NCI-H345 (cell line): ENCODE measurements around the gene CHCHD5.
"Not testable (repeated sequence)": the region's sequence is repeated elsewhere in the genome, so short reads cannot be mapped to it uniquely, and the experiment has no call there.

Source experiments
- DNase-seq: peaks from one replicate; lab custom pipeline; 2025; lab: John Stamatoyannopoulos, UW

The CHCHD5 gene, protein sequence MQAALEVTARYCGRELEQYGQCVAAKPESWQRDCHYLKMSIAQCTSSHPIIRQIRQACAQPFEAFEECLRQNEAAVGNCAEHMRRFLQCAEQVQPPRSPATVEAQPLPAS

DNA sequence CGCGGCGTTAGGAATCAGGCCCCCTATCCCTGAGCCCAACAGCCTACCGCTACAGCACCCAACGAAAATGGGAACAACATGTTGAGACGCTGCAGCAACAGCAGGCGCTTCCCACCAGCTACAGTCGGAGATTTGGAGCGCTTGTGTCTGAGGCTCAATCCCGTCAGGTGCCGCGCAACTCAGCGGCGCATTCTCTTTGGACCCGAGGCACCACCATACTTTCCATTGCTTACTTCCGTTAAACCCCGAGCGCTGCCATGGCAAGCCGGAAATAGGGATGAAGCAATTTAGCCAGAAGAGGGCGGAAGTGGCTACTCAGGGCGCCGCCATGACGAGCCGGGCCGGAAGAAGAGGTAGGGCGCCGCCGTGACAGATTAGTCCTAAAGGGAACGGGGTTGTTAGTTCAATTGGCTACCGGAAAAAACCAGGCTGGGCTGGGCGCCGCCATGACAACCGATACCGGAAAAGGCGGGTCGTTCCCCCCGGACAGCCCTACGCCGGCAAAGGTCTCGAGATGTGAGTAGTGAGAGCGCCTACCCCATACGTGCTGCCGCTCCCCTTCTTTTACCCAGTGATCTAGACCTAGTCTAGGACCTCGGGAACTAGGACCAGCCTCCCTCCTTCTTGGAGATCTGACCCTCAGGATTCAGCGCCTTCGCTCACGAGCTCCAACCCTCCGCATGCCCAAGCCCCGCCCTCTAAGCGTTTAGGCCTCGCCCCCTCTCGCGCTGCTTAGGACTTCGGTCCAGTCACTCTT, at the start of gene CHCHD5:
Gene CHCHD5, plus strand, starts transcription at position 476 of the 757 bp plus-strand sequence. Its CDS starts 39 bp downstream, at position 515.
- peak; percentile 91 for DNase-seq

DNA sequence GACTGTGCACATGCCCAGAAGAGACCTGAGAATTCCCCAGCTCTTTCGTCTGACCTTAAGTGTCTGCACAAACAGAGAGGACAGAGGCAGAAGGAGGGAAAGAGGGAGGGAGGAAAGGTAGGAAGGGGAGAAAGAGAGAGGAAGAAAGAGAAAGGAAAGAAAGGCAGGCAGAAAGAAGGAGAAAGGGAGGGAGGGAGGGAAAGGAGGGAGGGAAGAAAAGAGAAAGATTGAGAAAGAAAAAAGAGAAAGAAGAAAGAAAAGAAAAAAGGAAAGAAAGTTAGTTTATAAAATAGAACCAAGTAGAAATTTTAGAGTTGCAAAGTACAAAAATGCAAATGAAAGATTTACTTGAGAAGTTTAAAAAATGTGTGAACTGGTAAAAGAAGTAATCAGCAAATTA, 49.6 kb upstream of the CHCHD5 start:
- DNase-seq, result no peak

DNA sequence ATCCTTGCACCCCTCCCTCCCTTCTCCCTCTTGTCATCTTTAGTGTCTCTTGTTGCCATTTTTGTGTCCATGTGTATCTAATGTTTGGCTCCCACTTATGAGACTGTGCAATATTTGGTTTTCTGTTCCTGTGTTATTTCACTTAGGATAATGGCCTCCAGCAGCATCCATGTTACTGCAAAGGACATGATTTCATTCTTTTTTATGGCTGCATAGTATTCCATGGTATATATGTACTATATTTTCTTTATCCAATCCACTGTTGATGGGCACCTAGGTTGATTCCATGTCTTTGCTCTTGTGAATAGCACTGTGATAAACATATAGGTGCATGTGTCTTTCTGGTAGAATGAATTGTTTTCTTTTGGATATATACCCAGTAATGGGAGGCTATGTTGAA, 47.7 kb upstream of the CHCHD5 start:
- not testable (repeated sequence) for DNase-seq

DNA sequence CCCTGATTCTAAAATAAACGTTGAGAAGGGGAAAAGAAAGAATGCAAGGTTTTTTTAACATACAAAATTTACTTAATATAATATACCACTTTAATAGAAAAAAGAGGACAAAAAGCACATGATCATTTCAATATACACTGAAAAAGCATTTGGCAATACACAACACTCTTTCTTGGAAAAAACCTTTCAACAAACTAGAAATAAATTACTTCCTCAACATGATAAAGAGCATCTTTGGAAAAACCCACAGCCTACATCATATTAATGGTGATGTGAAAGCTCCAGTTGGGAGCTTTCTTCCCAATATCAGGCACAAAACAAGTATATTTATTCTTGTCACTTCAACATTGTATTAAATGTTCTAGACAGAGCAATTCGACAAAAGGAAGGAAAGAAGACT, 45.1 kb upstream of the CHCHD5 start:
- DNase-seq, result no peak

DNA sequence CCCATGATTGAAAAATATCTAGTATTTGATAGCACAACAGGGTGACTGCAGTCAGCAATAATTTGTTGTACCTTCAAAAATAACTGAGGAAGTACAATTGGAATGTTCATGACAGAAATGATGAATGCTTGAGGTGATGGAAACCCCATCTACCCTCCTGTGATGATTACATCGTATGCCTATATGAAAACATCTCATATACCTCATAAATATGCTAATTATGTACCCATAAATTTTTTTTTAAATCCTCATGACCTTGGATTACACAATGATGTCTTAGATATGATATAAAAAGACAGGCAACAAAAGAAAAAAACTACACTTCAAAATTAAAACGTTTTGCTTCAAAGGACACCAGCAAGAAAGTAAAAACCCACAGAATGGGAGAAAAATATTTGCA, 43.5 kb upstream of the CHCHD5 start:
- DNase-seq, result no peak

DNA sequence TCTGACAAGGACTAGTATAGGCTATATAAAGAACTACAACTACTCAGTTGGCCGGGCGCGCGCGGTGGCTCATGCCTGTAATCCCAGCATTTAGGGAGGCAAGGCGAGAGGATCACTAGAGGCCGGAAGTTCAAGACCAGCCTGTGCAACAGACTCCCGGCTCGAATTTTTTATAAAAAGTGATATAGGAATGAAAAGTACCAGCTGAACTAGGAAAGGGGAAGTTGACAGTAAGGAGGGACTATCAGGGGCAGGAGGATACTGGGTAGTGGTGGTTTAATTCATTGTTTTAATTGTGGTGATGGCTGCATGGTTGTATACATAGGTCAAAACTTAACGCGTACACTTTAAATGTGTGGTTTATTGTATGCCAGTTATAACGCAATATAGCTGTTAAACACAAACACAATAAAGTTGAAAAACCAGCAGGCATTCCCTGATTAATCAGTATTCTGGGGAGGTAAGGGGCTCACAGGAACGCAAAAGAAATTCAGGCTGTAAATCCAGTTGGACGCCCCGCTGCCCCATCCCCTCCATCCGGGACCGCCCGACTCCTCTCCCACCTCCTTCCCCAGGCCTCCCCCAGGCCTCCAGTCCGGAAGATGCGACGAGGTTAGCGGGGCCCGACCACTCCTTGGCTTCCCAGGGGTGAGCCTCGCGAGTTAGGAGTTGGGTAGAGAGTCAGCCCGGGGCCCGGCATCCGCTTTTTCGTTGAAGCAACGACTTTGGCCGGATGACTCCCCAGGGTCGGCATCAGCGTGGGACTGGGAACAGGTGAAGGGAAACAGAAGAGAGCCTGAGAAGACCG, 42.9 kb upstream of the CHCHD5 start:
- DNase-seq, result peak; percentile 88

DNA sequence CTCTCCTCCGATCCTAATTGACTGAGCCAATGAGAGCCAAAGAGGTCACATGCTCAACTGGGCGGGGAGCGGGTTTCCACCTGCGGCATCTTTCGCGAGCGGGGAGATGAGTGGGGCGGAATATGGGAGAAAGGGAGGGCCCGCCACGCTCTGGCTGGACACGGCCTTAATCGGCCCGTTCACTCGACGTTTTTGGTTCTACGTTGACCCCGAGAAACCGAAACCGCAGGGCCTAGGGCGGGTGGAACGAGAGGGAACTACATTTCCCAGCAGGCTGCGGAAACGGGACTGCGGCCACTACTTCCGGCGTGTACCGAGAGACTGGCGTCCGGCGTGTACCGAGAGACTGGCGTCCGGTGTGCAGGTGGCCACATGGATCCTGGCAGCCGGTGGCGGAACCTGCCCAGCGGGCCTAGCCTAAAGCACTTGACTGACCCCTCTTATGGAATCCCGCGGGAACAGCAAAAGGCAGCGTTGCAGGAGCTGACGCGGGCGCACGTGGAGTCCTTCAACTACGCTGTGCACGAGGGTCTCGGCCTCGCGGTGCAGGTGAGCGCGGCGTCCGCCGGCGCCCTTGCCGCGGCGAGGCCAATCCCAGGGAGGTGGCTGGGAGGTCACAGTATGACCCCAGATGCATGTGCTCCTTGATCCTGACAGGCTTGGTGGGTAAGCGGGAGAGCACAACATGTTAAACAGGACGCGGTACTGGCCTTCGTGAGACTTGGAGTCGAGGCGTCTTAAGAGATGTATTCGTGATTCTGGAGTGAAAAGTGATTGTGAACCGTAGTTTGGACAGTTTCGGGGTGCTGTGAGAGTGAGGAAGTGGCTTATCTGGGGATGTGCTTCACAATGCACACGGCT, 42.1 kb upstream of the CHCHD5 start, which contains the start of gene POLR1B:
Gene POLR1B, plus strand, starts transcription at position 343 of the 861 bp plus-strand sequence. Its CDS starts 30 bp downstream, at position 373.
- peak; percentile 90 for DNase-seq

DNA sequence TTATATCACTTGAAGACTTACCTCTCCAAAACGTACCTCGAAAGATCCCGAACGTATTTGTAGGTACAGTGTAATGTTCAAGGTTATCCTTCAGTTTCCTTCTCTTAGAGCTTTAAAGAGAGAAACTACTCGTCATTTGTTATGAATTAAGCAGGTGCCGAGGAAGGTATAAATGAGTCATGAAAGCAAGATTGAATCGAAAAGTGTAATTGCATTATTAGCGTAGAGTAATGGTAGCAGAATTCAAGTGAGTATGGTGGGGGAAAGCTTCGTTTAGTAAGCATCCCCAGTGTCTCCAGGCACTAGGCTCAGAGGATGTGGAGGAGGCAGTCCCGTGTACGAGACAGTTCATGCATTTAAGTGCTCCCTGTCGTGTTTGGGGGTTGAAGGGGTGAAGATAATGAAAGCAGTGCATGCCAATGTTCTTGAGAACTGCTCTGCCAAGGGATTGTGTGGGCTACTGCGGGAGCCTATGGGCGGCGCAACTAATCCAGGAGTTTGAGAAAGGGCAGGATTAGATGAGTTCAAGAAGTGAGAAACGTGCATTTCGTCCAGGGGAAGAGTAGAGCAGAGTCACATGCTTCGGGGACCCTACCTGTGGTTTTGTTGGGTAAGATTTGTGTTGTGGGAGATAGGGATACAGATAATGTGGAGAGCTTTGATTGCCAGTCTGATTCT, 41.3 kb upstream of the CHCHD5 start:
- DNase-seq, result no peak

DNA sequence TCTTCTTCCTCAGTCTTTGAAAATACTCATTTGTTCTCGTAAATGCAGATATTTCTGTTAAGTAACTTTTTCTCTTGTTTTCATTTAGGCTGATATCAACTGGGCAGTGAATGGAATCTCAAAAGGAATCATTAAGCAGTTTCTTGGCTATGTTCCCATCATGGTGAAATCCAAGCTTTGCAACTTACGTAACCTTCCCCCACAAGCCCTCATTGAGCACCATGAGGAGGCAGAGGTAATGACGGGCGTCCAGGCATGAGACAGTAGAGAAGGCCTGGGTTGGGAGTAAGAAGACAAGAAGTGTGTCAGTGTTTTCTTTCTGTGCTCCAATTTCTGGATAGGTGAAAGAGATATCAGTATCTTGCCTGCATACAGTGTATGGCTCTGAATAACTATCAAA, 37.1 kb upstream of the CHCHD5 start:
- DNase-seq, result no peak

DNA sequence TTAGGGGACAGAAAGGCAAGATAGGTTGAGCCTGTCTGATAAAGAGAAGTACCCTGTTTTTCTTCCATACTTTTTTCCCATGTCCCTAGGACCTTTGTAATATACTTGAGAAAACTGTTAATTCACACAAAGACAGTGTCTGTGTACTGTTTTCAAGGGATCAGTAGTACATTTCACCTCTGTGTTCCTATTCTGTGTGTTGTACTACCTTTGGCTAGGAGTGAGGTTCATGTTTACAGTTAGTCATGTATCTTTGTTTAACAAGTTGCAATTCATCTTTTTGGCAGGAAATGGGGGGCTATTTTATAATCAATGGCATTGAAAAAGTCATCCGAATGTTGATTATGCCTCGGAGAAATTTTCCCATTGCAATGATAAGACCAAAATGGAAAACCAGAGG, 35.4 kb upstream of the CHCHD5 start:
- DNase-seq, result no peak

DNA sequence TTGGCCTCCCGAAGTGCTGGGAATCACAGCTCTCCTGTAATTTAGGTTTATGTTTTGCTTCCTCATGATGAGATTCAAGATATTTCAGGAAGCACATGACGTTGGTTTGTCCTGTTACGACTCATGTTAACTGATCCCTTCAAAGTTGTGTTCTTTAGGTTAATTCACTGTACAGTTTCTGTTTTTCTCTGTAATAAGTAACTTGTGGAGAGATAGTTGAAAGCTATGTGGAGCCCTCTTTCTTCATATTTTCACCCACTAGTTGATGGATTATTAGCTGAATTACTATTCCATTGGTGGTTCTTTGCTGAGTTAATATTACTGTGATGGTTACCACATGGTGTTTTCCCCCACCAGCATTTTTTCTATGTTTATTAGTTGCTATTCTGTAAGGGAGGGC, 18.3 kb upstream of the CHCHD5 start:
- DNase-seq, result no peak

DNA sequence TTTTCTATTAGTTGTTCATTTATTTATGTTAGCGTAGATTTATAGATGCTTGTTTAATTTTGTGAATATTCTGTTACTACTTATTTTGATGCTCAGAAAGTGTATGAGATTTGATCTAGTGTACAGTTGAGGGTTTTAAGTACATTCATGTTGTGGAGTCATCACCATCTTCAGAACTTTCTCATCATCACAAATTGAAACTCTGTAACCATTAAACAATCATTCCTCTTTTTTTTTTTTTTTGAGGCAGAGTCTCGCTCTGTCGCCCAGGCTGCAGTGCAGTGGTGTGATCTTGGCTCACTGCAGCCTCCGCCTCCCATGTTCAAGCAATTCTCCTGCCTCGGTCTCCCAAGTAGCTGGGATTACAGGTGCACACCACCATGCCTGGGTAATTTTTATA, 17.9 kb upstream of the CHCHD5 start:
- not testable (repeated sequence) for DNase-seq

DNA sequence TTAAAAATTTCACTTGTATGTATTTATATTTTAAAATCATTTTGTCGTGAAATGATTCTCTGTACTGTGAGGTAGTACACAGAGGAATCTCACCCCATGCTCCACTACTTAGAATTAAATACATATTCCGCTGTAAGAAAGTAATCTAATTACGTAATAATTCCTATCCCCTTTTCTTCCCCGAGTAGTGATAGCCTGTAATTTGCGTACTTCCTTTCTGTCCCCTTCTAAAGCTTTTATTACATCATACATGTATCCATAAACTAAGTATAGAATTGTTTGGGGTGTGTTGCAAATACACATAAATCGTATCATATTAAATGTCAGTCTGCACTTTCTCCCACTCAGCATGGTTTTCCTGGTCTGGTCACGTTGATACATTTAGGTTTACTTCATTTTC, 12.4 kb upstream of the CHCHD5 start:
- no peak for DNase-seq

DNA sequence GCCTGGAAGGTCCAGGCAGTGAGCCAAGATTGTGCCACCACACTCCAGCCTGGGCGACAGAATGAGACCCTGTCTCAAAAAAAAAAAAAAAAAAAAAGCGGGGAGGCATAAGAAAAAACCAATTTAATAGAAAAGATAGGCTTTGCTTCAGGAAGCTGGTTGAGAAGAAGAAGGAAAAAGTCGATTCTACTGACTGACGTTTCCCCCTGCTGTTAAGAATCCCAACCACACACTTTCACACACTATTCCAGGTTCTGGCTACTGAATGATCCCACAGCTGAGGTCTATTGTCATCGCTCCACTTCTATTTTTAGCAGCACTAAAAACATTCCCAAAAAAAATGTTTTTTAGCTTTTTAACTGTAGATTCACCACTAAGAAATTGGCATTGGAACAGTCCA, 6.7 kb upstream of the CHCHD5 start:
- no peak for DNase-seq

DNA sequence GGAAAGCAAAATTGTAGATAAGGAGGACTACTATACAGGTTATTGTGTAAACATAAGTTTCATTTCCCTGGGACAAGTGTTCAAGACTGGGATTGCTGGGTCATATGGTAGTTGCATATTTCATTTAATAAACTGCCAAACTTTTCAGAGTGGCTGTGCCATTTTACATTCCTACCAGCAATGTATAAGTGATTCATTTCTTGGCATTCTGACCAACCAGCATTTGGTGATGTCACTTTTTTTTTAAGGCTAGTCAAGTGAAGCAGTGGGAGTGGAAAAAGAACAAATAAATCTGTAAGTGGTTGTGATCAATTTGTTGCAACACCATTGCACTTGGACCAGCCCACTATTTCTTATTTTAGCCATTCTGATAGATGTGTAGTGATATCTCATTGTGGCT, 5.2 kb upstream of the CHCHD5 start:
- DNase-seq, result no peak

DNA sequence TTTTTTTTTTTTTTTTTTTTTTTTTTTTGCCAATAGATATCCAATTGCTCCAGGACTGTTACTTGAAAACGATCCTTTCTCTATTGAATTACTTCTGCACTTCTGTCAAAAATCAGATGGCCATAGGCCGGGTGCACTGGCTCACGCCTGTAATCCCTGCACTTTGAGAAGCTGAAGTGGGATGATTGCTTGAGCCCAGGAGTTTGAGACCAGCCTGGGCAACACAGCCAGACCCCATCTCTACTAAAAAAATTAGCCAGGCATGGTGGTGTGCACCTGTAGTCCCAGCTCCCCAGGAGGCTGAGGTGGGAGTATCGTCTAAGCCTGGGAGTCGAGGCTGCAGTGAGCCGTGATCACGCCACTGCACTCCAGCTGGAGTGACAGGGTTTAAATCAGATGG, 4.3 kb upstream of the CHCHD5 start:
- no peak for DNase-seq

DNA sequence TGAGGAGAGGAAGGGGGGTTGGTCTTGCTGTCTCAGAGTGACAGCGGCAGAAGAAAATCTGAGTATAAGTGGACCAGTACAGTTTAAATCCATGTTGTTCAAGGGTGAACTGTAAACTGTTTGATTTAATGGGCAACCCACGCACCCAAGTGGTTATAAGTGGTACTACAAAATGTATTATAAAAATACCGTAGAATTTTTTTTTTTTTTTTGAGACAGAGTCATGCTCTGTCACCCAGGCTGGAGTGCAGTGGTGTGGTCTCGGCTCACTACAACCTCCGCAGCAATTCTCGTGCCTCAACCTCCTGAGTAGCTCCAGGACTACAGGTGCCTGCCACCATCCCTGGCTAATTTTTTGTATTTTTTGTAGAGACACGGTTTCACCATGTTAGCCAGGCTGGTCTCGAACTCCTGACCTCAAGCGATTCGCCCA, 2.1 kb upstream of the CHCHD5 start:
- DNase-seq, result peak; percentile 38

DNA sequence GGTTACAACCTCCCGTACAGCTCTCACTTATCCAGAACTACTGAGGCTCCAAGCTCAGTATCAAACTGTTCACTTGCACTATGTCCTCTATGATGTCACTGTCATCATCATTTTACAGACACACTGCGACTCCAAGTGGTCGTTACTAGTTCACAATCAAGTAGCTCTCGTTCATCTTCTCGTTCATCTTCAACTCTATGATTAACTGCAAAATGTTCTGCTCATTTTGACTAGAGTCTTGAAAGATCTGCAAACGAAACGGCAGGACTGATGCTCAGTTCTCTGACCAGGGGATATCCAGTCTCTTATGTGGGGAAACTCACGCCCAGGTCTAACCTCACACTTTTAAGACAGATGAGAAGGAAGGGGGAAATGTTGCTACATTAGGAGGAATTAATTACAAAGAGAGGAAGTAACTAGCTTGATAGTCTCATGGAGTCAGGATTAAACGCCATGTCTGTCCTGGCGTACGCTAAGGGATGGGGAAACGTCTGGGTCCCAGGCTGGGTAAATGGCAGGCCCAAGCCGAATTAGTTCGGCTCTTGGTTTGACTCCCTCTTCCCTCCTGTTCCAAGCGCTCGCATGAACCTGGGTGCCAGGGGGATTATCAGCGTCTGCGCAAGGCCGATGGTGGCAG, 794 bp upstream of the CHCHD5 start:
- DNase-seq, result no peak

DNA sequence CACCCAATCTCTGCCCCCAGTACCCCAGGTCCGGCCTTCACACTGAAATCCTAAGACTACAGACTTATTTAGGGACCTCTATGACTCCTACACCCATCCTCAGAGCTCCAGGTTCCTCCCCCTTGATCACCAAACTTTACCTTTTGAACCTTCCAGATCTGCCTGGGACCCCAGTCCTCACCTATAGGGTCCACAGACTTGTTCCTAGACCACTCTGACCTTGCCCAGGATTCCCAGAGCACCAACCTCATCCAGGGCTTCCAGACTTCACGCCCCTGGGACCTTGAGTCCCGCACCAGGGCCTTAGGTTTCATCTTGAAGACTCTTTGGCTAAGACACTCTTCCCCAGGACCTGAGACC, 462 bp downstream of the CHCHD5 start:
- no peak for DNase-seq

DNA sequence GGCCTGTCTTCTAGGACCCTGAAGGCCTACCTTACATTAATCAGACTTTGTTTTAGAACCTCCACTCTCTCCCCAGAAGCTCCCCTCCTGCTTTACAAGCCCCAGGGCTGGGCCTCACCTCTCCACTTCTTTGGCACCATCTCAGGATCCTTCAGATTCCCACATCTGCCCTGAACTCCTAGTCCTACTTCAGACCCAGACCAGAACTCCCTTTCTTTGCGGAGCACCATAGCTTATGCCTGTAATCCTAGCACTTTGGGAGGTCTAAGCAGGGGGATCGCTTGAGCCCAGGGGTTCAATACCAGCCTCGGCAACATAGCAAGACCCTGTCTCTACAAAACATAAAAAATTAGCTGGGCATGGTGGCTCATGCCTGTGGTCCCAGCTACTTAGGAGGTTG, 991 bp downstream of the CHCHD5 start:
- no peak for DNase-seq

DNA sequence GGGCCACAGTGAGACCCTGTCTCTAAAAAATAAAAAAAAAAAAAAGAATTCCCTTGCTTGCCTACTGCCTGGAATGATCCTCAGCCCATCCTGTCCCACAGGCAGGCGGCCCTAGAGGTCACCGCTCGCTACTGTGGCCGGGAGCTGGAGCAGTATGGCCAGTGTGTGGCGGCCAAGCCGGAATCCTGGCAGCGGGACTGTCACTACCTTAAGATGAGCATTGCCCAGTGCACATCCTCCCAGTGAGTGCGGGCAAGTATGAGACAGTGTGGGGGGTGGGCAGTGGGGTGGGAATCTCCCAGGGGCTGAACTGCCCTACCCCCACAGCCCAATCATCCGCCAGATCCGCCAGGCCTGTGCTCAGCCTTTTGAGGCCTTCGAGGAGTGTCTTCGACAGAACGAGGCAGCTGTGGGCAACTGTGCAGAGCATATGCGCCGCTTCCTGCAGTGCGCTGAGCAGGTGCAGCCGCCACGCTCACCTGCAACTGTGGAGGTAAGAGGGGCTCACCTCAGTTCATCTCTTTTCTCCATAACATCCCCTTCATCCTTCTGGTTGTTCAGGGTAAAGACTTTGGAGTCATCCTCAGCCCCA, 1.6 kb downstream of the CHCHD5 start:
- DNase-seq, result no peak
